HUES64 (cell line): ENCODE results near the gene LPCAT1.
A peak's percentile ranks its signal among the peaks of the same experiment; 100 is the strongest.
"Not testable (repeated sequence)": the region's sequence is repeated elsewhere in the genome, so short reads cannot be mapped to it uniquely, and the experiment has no call there.

Experiments
- H3K27ac ChIP-seq: 2 replicates; pipeline ENCODE4 v1.7.0; 2013; ENCODE audit warnings: low read depth, low read length, inconsistent platforms
- H3K27me3 ChIP-seq: 2 replicates; pipeline ENCODE4 v1.6.1; 2013; ENCODE audit warnings: mild to moderate bottlenecking, low read length; ENCODE audit not compliant: insufficient read depth
- H3K36me3 ChIP-seq: 2 replicates; pipeline ENCODE4 v1.6.1; 2013; ENCODE audit warnings: mild to moderate bottlenecking, low read length; ENCODE audit not compliant: insufficient read depth
- H3K4me1 ChIP-seq: 2 replicates; pipeline ENCODE4 v1.6.1; 2013; ENCODE audit warnings: mild to moderate bottlenecking, low read length, moderate library complexity; ENCODE audit not compliant: insufficient read depth
- H3K4me3 ChIP-seq: 2 replicates; pipeline ENCODE4 v1.5.1; 2013; ENCODE audit warnings: mild to moderate bottlenecking, low read length, moderate library complexity
- H3K9ac ChIP-seq: 2 replicates; pipeline ENCODE4 v1.6.1; 2013; ENCODE audit warnings: mild to moderate bottlenecking, low read depth, low read length
- H3K9me3 ChIP-seq: 2 replicates; pipeline ENCODE4 v1.6.1; 2013; ENCODE audit warnings: low read depth, low read length; ENCODE audit not compliant: insufficient read depth
- WGBS: fragments of 150-250, 120-280 bp; methylation state at CpG from one replicate; pipeline ENCODE4 v1.1.7; 2013; ENCODE audit warnings: missing lambda C conversion rate; 5-methylcytosine and 5-hydroxymethylcytosine counted together

LPCAT1 gene

GRCh38 chr5:1516615-1517601, 6.9 kb downstream of the LPCAT1 start:
- Histone ChIP-seq H3K4me3 (no peak overlapping the region), H3K36me3 (peaks cover 69% of the 10 kb centered on the region), H3K4me1 (peaks cover 55% of the 10 kb centered on the region), H3K27me3 (no peaks in the 10 kb centered on the region), H3K9me3 (no peaks in the 10 kb centered on the region), H3K9ac (peak overlapping the region; percentile 71), H3K27ac (peak overlapping the region; percentile 100)
- 85% methylated on average over 19 of the region's 19 CpGs for WGBS

- Histone ChIP-seq H3K4me1 (peaks cover 47% of the 10 kb centered on the region), H3K9me3 (no peaks in the 10 kb centered on the region), H3K36me3 (peaks cover 69% of the 10 kb centered on the region), H3K9ac (peak overlapping the region; percentile 71), H3K27me3 (no peaks in the 10 kb centered on the region), H3K4me3 (no peak overlapping the region), H3K27ac (peak overlapping the region; percentile 100)
- WGBS, result 69% methylated on average over 8 of the region's 8 CpGs
Measured at GRCh38 chr5:1515921-1516571, 7.7 kb downstream of the LPCAT1 start.

- 48% methylated on average over 10 of the region's 11 CpGs for WGBS
- H3K36me3 ChIP-seq, result peaks cover 71% of the 10 kb centered on the region
- H3K9me3 ChIP-seq, result no peaks in the 10 kb centered on the region
- H3K27ac ChIP-seq, result peak overlapping the region; percentile 100
- H3K9ac ChIP-seq, result peak overlapping the region; percentile 71
- peaks cover 47% of the 10 kb centered on the region for H3K4me1 ChIP-seq
- H3K27me3 ChIP-seq, result no peaks in the 10 kb centered on the region
- peak overlapping the region; percentile 33 for H3K4me3 ChIP-seq
Measured at GRCh38 chr5:1515311-1515920, 8.3 kb downstream of the LPCAT1 start.

- Histone ChIP-seq H3K9ac (peak overlapping the region; percentile 81), H3K4me1 (peaks cover 47% of the 10 kb centered on the region), H3K4me3 (peak overlapping the region; percentile 33), H3K36me3 (peaks cover 71% of the 10 kb centered on the region), H3K27ac (peak overlapping the region; percentile 100)
- H3K27me3 ChIP-seq, H3K9me3 ChIP-seq: not testable (repeated sequence)
- WGBS, result 16% methylated on average over 11 of the region's 11 CpGs
Measured at GRCh38 chr5:1514819-1515310, 8.9 kb downstream of the LPCAT1 start.

GRCh38 chr5:1514027-1514818, 9.5 kb downstream of the LPCAT1 start:
- Histone ChIP-seq H3K36me3 (peaks cover 71% of the 10 kb centered on the region), H3K4me3 (peak overlapping the region; percentile 29), H3K27me3 (no peaks in the 10 kb centered on the region), H3K9me3 (no peaks in the 10 kb centered on the region), H3K9ac (peak overlapping the region; percentile 81), H3K4me1 (peaks cover 47% of the 10 kb centered on the region), H3K27ac (peak overlapping the region; percentile 100)
- 66% methylated on average over 30 of the region's 30 CpGs for WGBS

- Histone ChIP-seq H3K27ac (peak overlapping the region; percentile 100), H3K36me3 (peaks cover 67% of the 10 kb centered on the region), H3K4me3 (no peak overlapping the region), H3K9ac (peak overlapping the region; percentile 81), H3K27me3 (no peaks in the 10 kb centered on the region), H3K4me1 (peaks cover 47% of the 10 kb centered on the region), H3K9me3 (no peaks in the 10 kb centered on the region)
- 85% methylated on average over 26 of the region's 26 CpGs for WGBS
Measured at GRCh38 chr5:1513326-1514026, 10.3 kb downstream of the LPCAT1 start.

GRCh38 chr5:1512541-1513291, 11.0 kb downstream of the LPCAT1 start:
- H3K27me3 ChIP-seq, result no peaks in the 10 kb centered on the region
- peak overlapping the region; percentile 100 for H3K27ac ChIP-seq
- peaks cover 44% of the 10 kb centered on the region for H3K4me1 ChIP-seq
- no peak overlapping the region for H3K4me3 ChIP-seq
- WGBS, result 96% methylated on average over 25 of the region's 25 CpGs
- H3K9me3 ChIP-seq, result no peaks in the 10 kb centered on the region
- peak overlapping the region; percentile 51; the same call in 1 of the 2 replicates for H3K9ac ChIP-seq
- H3K36me3 ChIP-seq, result peaks cover 69% of the 10 kb centered on the region

GRCh38 chr5:1511651-1512540, 11.9 kb downstream of the LPCAT1 start:
- 90% methylated on average over 21 of the region's 21 CpGs for WGBS
- H3K4me1 ChIP-seq, result peaks cover 36% of the 10 kb centered on the region
- no peak overlapping the region; the same call in 1 of the 2 replicates for H3K27ac ChIP-seq
- no peak overlapping the region for H3K4me3 ChIP-seq
- H3K36me3 ChIP-seq, result peaks cover 68% of the 10 kb centered on the region
- H3K27me3 ChIP-seq, result no peaks in the 10 kb centered on the region
- H3K9ac ChIP-seq, result no peak overlapping the region
- no peaks in the 10 kb centered on the region for H3K9me3 ChIP-seq

- peaks cover 65% of the 10 kb centered on the region for H3K36me3 ChIP-seq
- peaks cover 36% of the 10 kb centered on the region for H3K4me1 ChIP-seq
- H3K27ac ChIP-seq, result no peak overlapping the region
- no peak overlapping the region for H3K4me3 ChIP-seq
- no peak overlapping the region for H3K9ac ChIP-seq
- H3K9me3 ChIP-seq, result no peaks in the 10 kb centered on the region
- no peaks in the 10 kb centered on the region for H3K27me3 ChIP-seq
- WGBS, result 92% methylated on average over 20 of the region's 20 CpGs
Measured at GRCh38 chr5:1511048-1511447, 12.7 kb downstream of the LPCAT1 start.
